OCI-LY1 (cell line): ENCODE data around the gene ASRGL1.
A peak's percentile ranks its signal among the peaks of the same experiment; 100 is the strongest.

Experiments used
- H2AFZ ChIP-seq: fragments of 200-600 bp; sonication (generic), shearing (Covaris generic); 2 replicates; pipeline ENCODE4 v1.6.0; 2014; ENCODE audit warnings: antibody characterized with exemption, mild to moderate bottlenecking, low read length
- H3F3A ChIP-seq: fragments of 200-600 bp; sonication (generic), shearing (Covaris generic); 2 replicates; pipeline ENCODE4 v1.6.0; 2014; ENCODE audit warnings: mild to moderate bottlenecking, antibody characterized with exemption, low read length, moderate library complexity; ENCODE audit not compliant: insufficient read depth
- H3K27ac ChIP-seq: fragments of 200-600 bp; sonication (generic); 2 replicates; pipeline ENCODE4 v1.5.1; 2014; ENCODE audit warnings: low read length, mixed run types, mild to moderate bottlenecking, low read depth; ENCODE audit not compliant: poor library complexity, severe bottlenecking
- H3K27me3 ChIP-seq: fragments of 200-600 bp; sonication (generic); 2 replicates; pipeline ENCODE4 v1.6.0; 2014; ENCODE audit warnings: antibody characterized with exemption, mild to moderate bottlenecking, low read length, moderate library complexity; ENCODE audit not compliant: insufficient read depth
- H3K36me3 ChIP-seq: fragments of 200-600 bp; sonication (generic); 2 replicates; pipeline ENCODE4 v1.6.1; 2014; ENCODE audit warnings: mild to moderate bottlenecking, antibody characterized with exemption, low read length, moderate library complexity, mixed read lengths; ENCODE audit not compliant: insufficient read depth
- H3K4me1 ChIP-seq: fragments of 200-600 bp; sonication (generic); 2 replicates; pipeline ENCODE4 v1.5.1; 2014; ENCODE audit warnings: mild to moderate bottlenecking, low read length, moderate library complexity; ENCODE audit not compliant: insufficient read depth, severe bottlenecking
- H3K4me2 ChIP-seq: fragments of 200-600 bp; sonication (generic), shearing (Covaris generic); 2 replicates; pipeline ENCODE4 v1.6.1; 2014; ENCODE audit warnings: low read length
- H3K4me3 ChIP-seq: fragments of 200-600 bp; sonication (generic); 2 replicates; pipeline ENCODE4 v1.5.1; 2014; ENCODE audit warnings: low read length, low read depth, mild to moderate bottlenecking, mixed read lengths; ENCODE audit not compliant: poor library complexity, severe bottlenecking
- H3K79me2 ChIP-seq: fragments of 200-600 bp; shearing (Covaris generic); 2 replicates; pipeline ENCODE4 v1.6.1; 2016; ENCODE audit warnings: mixed run types, low read length, mixed read lengths; ENCODE audit not compliant: insufficient read depth
- H3K9ac ChIP-seq: fragments of 200-600 bp; sonication (generic), shearing (Covaris generic); 2 replicates; pipeline ENCODE4 v1.6.1; 2014; ENCODE audit warnings: mild to moderate bottlenecking, low read length, mixed read lengths
- H3K9me2 ChIP-seq: fragments of 200-600 bp; sonication (generic), shearing (Covaris generic); 2 replicates; pipeline ENCODE4 v1.6.1; 2014; ENCODE audit warnings: low read depth, mild to moderate bottlenecking, low read length, mixed read lengths
- H3K9me3 ChIP-seq: fragments of 200-600 bp; shearing (Covaris generic); 2 replicates; pipeline ENCODE4 v1.6.1; 2014; ENCODE audit warnings: low read length, mixed read lengths
- H4K20me1 ChIP-seq: fragments of 200-600 bp; sonication (generic), shearing (Covaris generic); 2 replicates; pipeline ENCODE4 v1.6.0; 2016; ENCODE audit warnings: mild to moderate bottlenecking, low read length; ENCODE audit not compliant: insufficient read depth
- CTCF ChIP-seq: fragments of 200-600 bp; sonication (generic), shearing (Covaris generic); IDR thresholded peaks from 2 replicates; pipeline ENCODE4 v1.5.1; 2017; ENCODE audit warnings: mild to moderate bottlenecking, antibody characterized with exemption, low read length, moderate library complexity, mixed read lengths
- EZH2 ChIP-seq: fragments of 200-600 bp; sonication (generic), shearing (Covaris generic); IDR thresholded peaks from 2 replicates; pipeline ENCODE4 v1.8.0; 2017; ENCODE audit warnings: borderline replicate concordance, mixed run types, mild to moderate bottlenecking, antibody characterized with exemption, low read length, moderate library complexity, mixed read lengths

ASRGL1 gene

GRCh38 chr11:62370743-62371440, 33.6 kb downstream of the ASRGL1 start:
- H3K36me3 ChIP-seq, result no peaks in the 10 kb centered on the region
- H3F3A ChIP-seq, result no peaks in the 10 kb centered on the region
- H3K27me3 ChIP-seq, result no peaks in the 10 kb centered on the region

GRCh38 chr11:62372871-62373270, 35.6 kb downstream of the ASRGL1 start:
- H4K20me1 ChIP-seq, result no peaks in the 10 kb centered on the region
- H3K4me2 ChIP-seq, result peak overlapping the region; percentile 16; the same call in 1 of the 2 replicates
- no peak for TF ChIP-seq EZH2
- TF ChIP-seq CTCF, result no peak
- no peaks in the 10 kb centered on the region for H3K9me3 ChIP-seq
- no peak overlapping the region for H2AFZ ChIP-seq
- no peaks in the 10 kb centered on the region for H3K27me3 ChIP-seq
- H3K79me2 ChIP-seq, result no peaks in the 10 kb centered on the region
- H3F3A ChIP-seq, result no peaks in the 10 kb centered on the region
- no peaks in the 10 kb centered on the region for H3K4me1 ChIP-seq
- H3K9me2 ChIP-seq, result no peaks in the 10 kb centered on the region
- H3K9ac ChIP-seq, result no peak overlapping the region
- H3K4me3 ChIP-seq, result no peak overlapping the region
- H3K36me3 ChIP-seq, result no peaks in the 10 kb centered on the region
- no peak overlapping the region for H3K27ac ChIP-seq

More at GRCh38 chr11:62370743-62371440, 33.6 kb downstream of the ASRGL1 start:
- no peaks in the 10 kb centered on the region for H3K9me2 ChIP-seq
- TF ChIP-seq CTCF (no peak), EZH2 (no peak)
- H3K27ac ChIP-seq, result no peak overlapping the region
- H3K4me1 ChIP-seq, result no peaks in the 10 kb centered on the region
- no peak overlapping the region for H3K4me2 ChIP-seq
- no peaks in the 10 kb centered on the region for H3K79me2 ChIP-seq
- H3K4me3 ChIP-seq, result no peak overlapping the region
- no peaks in the 10 kb centered on the region for H4K20me1 ChIP-seq
- no peak overlapping the region for H2AFZ ChIP-seq
- H3K9me3 ChIP-seq, result no peaks in the 10 kb centered on the region
- H3K9ac ChIP-seq, result no peak overlapping the region

- Histone ChIP-seq H4K20me1 (no peaks in the 10 kb centered on the region), H3F3A (no peaks in the 10 kb centered on the region), H3K36me3 (no peaks in the 10 kb centered on the region), H3K27me3 (no peaks in the 10 kb centered on the region), H3K79me2 (no peaks in the 10 kb centered on the region), H3K9me3 (no peaks in the 10 kb centered on the region), H3K9me2 (no peaks in the 10 kb centered on the region), H3K4me2 (no peak overlapping the region), H3K4me3 (no peak overlapping the region), H3K27ac (no peak overlapping the region), H3K9ac (no peak overlapping the region), H3K4me1 (no peaks in the 10 kb centered on the region), H2AFZ (no peak overlapping the region)
- TF ChIP-seq EZH2 (no peak), CTCF (no peak)
Measured at GRCh38 chr11:62373464-62374119, 36.3 kb downstream of the ASRGL1 start.
